GM12878 (cell line): ENCODE measurements around the gene CCER1. TPM values are rescaled to one million over a fixed set of nuclear protein-coding genes. Genes with fewer than 3 reads are reported as not detected.

Experiments used
- ATAC-seq: fragments of 200-7000 bp; cut with Tn5 transposase; 3 replicates; pipeline ENCODE4 v1.9.1; 2020; ENCODE audit warnings: mild to moderate bottlenecking, moderate library complexity
- Bru-seq: library from RNA; stranded (reverse); fragments of 400-500 nt; gene quantifications from one replicate; lab custom pipeline; 2021; lab: Mats Ljungman, UMichigan
- BruChase-seq, 2 experiments: library from RNA; stranded (reverse); fragments of 400-500 nt; gene quantifications; one replicate each; lab custom pipeline; 2021; lab: Mats Ljungman, UMichigan
- BruUV-seq: library from RNA; stranded (reverse); fragments of 400-500 nt; replicated peaks from 2 replicates; lab custom pipeline; 2021; lab: Mats Ljungman, UMichigan
- CTCF ChIA-PET: fragments of 300-600 bp; sonication (Branson Sonifier 250); formaldehyde crosslinking; extraction: SDS; loops from one replicate; lab custom pipeline; 2021; ENCODE audit warnings: inconsistent platforms; lab: Yijun Ruan, JAX
- POLR2A ChIA-PET: fragments of 350-600 bp; formaldehyde crosslinking; extraction: SDS; loops from one replicate; lab custom pipeline; 2021; ENCODE audit warnings: inconsistent platforms; lab: Charles Lee
- RAD21 ChIA-PET: fragments of 300-600 bp; sonication (Branson Sonifier 250); formaldehyde crosslinking; loops from one replicate; lab custom pipeline; 2023; ENCODE audit warnings: antibody characterized with exemption; ENCODE audit not compliant: unreplicated experiment; lab: Charles Lee
- SMC1A ChIA-PET: fragments of 300-600 bp; sonication (Branson Sonifier 250); formaldehyde crosslinking; loops from one replicate; lab custom pipeline; 2023; ENCODE audit not compliant: unreplicated experiment, uncharacterized antibody; lab: Charles Lee
- DNase-seq: peaks from one replicate; pipeline ENCODE4 v3.0.0-alpha.2; 2011; ENCODE audit warnings: low read depth, low spot score
- FAIRE-seq: peaks from 3 replicates; lab custom pipeline; 2011; peaks lifted over from hg19 to GRCh38; lab: Jason Lieb, UNC
- H2AFZ ChIP-seq: 2 replicates; pipeline ENCODE4 v1.6.0; 2011; ENCODE audit warnings: low read depth, low read length, control low read depth; ENCODE audit not compliant: control insufficient read depth
- H3K27ac ChIP-seq: 2 replicates; pipeline ENCODE4 v1.5.1; 2011; ENCODE audit warnings: control low read depth; ENCODE audit not compliant: control insufficient read depth, insufficient read depth
- H3K27me3 ChIP-seq, 2 experiments: replicated peaks in 1 of 2; 2 replicates each; pipeline versions ENCODE4 v1.6.0 to v1.6.1; 2011; ENCODE audit warnings: low read length in 1 of 2; ENCODE audit not compliant: control insufficient read depth in 2 of 2, insufficient read depth in 2 of 2
- H3K36me3 ChIP-seq, 2 experiments: 2 replicates each; pipeline ENCODE4 v1.5.1; 2011; ENCODE audit warnings: low read length in 1 of 2; ENCODE audit not compliant: control insufficient read depth in 2 of 2, insufficient read depth in 2 of 2
- H3K4me1 ChIP-seq: 2 replicates; pipeline ENCODE4 v1.6.1; 2011; ENCODE audit warnings: mild to moderate bottlenecking, low read length, moderate library complexity, mixed read lengths; ENCODE audit not compliant: control insufficient read depth, insufficient read depth
- H3K4me2 ChIP-seq: 2 replicates; pipeline ENCODE4 v1.6.0; 2011; ENCODE audit warnings: control low read depth; ENCODE audit not compliant: control insufficient read depth, insufficient read depth
- H3K4me3 ChIP-seq: fragments of 200-600 bp; sonication (generic); 2 replicates; pipeline ENCODE4 v1.5.1; 2016
- H3K79me2 ChIP-seq: 2 replicates; pipeline ENCODE4 v1.6.0; 2011; ENCODE audit warnings: low read length; ENCODE audit not compliant: control insufficient read depth, insufficient read depth
- H3K9ac ChIP-seq: 2 replicates; pipeline ENCODE4 v1.8.0; 2011; ENCODE audit warnings: low read length, control low read depth, mixed read lengths; ENCODE audit not compliant: control insufficient read depth, insufficient read depth
- H3K9me3 ChIP-seq: replicated peaks from 3 replicates; pipeline ENCODE4 v1.5.1; 2011; ENCODE audit warnings: mild to moderate bottlenecking, low read length; ENCODE audit not compliant: control insufficient read depth, insufficient read depth
- H4K20me1 ChIP-seq: 2 replicates; pipeline ENCODE4 v1.6.0; 2011; ENCODE audit not compliant: control insufficient read depth, insufficient read depth
- CREM ChIP-seq: IDR thresholded peaks from 2 replicates; pipeline ENCODE4 v1.6.1; 2014; ENCODE audit warnings: antibody characterized with exemption, low read depth
- HSF1 ChIP-seq: fragments of 150-350 bp; IDR thresholded peaks from 2 replicates; pipeline ENCODE4 v1.6.1; 2014; ENCODE audit warnings: mild to moderate bottlenecking, low read depth, low read length
- NFIC ChIP-seq: IDR thresholded peaks from 2 replicates; pipeline ENCODE4 v1.6.1; 2012; ENCODE audit warnings: low read depth, mild to moderate bottlenecking, inconsistent platforms, low read length, moderate library complexity
- ZNF592 ChIP-seq: fragments of 450-650 bp; IDR thresholded peaks from 2 replicates; pipeline ENCODE4 v1.6.1; 2017; ENCODE audit warnings: mild to moderate bottlenecking, moderate library complexity
- WGBS: methylation state at CpG from one replicate; pipeline ENCODE4 v1.1.6; 2016; ENCODE audit warnings: low lambda C conversion rate; ENCODE audit not compliant: insufficient replicate concordance, insufficient coverage; ENCODE audit errors: missing lambda C conversion rate; 5-methylcytosine and 5-hydroxymethylcytosine counted together
- in situ Hi-C: fragments of 300-500 bp; cut with MboI; formaldehyde crosslinking; loops from 9 replicates; pipeline ENCODE4 v1.14.3; 2018; ENCODE audit warnings: mixed read lengths
- intact Hi-C: fragments of 100-400 bp; cut with micrococcal nuclease; formaldehyde crosslinking; loops from one replicate; pipeline ENCODE4 v1.14.2; 2022; ENCODE audit not compliant: unreplicated experiment
- long read RNA-seq, 2 experiments: library from polyadenylated mRNA; unstranded; transcript quantifications; one replicate each; pipeline ENCODE4 v2.0.0, GENCODE V29; 2019 to 2020
- polyA minus RNA-seq, 3 experiments: library from RNA; depleted of rRNA, polyadenylated mRNA; stranded (reverse); fragments of >200 nt; gene quantifications; 2 replicates each; pipeline ENCODE4 v1.2.3, GENCODE V29; 2011
- polyA plus RNA-seq, 11 experiments: library from polyadenylated mRNA; depleted of rRNA in 4 of 11; unstranded in 6 of 11; stranded (reverse) in 5 of 11; fragments of >200 nt; fragmentation: Nextera tagmentation in 4 of 11; fragmentation: Illumina TruSeq in 1 of 11; extraction: Ambion mirVana in 4 of 11; extraction: Trizol in 1 of 11; gene quantifications; 1 replicate in 1 of 11; 2 replicates in 10 of 11; pipeline versions ENCODE4 v1.2.1 to v1.2.3, GENCODE V29; 2011 to 2016; ENCODE audit warnings: inconsistent platforms in 2 of 11, missing spikeins in 2 of 11, low read depth in 1 of 11
- total RNA-seq, 4 experiments: library from RNA; depleted of rRNA in 3 of 4; stranded (reverse); fragments of >200 nt in 3 of 4; fragmentation: Illumina TruSeq in 1 of 4; extraction: Trizol in 1 of 4; gene quantifications; 2 replicates each; pipeline versions ENCODE4 v1.2.1 to v1.2.3, GENCODE V29; 2013 to 2021
- TF ChIP-seq, protein P1 (sequence below): IDR thresholded peaks from 2 replicates; pipeline ENCODE4 v1.6.1; 2011; ENCODE audit warnings: low read depth, low read length, improper control_type of control experiment, borderline replicate concordance

CCER1 gene, protein sequence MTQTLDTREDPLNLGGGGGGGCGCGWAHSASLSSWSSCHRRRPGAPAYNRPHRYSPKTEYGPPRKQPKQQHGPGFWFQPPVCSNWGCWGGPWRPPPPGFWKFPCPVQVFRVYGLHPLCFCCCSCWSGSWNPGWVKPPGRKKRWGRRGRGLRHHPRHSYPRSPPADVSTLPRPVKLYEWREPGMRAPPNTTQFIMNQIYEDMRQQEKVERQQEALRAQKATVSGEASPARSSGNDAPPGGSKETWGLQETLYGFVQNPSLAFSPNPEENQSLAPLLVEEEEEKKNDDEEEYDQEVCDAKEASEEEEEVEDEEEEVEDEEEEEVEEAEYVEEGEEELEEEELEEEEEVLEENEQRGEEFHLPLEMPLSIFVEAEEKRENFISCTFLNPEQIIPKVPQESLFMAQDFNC
- not detected in 2 replicates for total RNA-seq (2013; cell fraction: nucleolus; rRNA removed)
- total RNA-seq (2014; rRNA removed): not detected in 2 replicates
- total RNA-seq (2014; rRNA removed; fragmentation: Illumina TruSeq; extraction: Trizol): not detected in 2 replicates
- total RNA-seq (2021): not detected in 2 replicates
- polyA plus RNA-seq (2011; ENCODE audit: low read depth): not detected
- not detected in 2 replicates for polyA plus RNA-seq (2011; rRNA removed)
- polyA plus RNA-seq (2011; cell fraction: cytosol; rRNA removed): not detected in 2 replicates
- polyA plus RNA-seq (2011; cell fraction: nucleus; rRNA removed): not detected in 2 replicates
- polyA plus RNA-seq (2012): 0.03 TPM in 1 of 2 replicates, not detected in the other
- polyA plus RNA-seq (2014; fragmentation: Illumina TruSeq; extraction: Trizol): 0.01 TPM in 1 of 2 replicates, not detected in the other
- not detected for polyA plus RNA-seq (2014; fragmentation: Nextera tagmentation; extraction: Ambion mirVana)
- not detected in 2 replicates for polyA plus RNA-seq (2014; rRNA removed)
- not detected for polyA plus RNA-seq (2016; fragmentation: Nextera tagmentation; extraction: Ambion mirVana)
- not detected in 2 replicates for polyA minus RNA-seq (2011; rRNA and poly(A)+ RNA removed)
- polyA minus RNA-seq (2011; cell fraction: cytosol; rRNA and poly(A)+ RNA removed): not detected in 2 replicates
- not detected in 2 replicates for polyA minus RNA-seq (2011; cell fraction: nucleus; rRNA and poly(A)+ RNA removed)
- not detected for Bru-seq, nascent RNA
- not detected for BruChase-seq, experiment 1, labeled RNA remaining after a 6-hour chase
- not detected for BruChase-seq, experiment 2, labeled RNA remaining after a 2-hour chase
- long read RNA-seq, experiment 1: 0 reads
- long read RNA-seq, experiment 2: 0 reads

GRCh38 chr12:90954921-90955320 lies at the start of gene CCER1:
CCER1 (minus strand) TSS chr12:90955176; CDS start chr12:90954742, 434 bp downstream.
- no peak for ATAC-seq
- BruUV-seq: no TSS peak
- 79% methylated on average over 22 of the region's 22 CpGs for WGBS
- H3K79me2 ChIP-seq: no peaks in the 10 kb centered on the region
- no peaks in the 10 kb centered on the region for H3K36me3 ChIP-seq
- ChIA-PET SMC1A (no interaction called here), POLR2A (no interaction called here), RAD21 (no interaction called here), CTCF (no interaction called here)
- DNase-seq: no peak
- H3K27me3 ChIP-seq: no peaks in the 10 kb centered on the region
- H3K27ac ChIP-seq: no peak within 1 kb of the TSS
- FAIRE-seq: no peak
- no peak within 1 kb of the TSS for H3K9ac ChIP-seq
- H3K9me3 ChIP-seq: no peaks in the 10 kb centered on the region
- no peaks in the 10 kb centered on the region for H4K20me1 ChIP-seq
- TF ChIP-seq HSF1 (no peak), CREM (no peak), ZNF592 (no peak), NFIC (no peak)
- TF ChIP-seq, protein P1, sequence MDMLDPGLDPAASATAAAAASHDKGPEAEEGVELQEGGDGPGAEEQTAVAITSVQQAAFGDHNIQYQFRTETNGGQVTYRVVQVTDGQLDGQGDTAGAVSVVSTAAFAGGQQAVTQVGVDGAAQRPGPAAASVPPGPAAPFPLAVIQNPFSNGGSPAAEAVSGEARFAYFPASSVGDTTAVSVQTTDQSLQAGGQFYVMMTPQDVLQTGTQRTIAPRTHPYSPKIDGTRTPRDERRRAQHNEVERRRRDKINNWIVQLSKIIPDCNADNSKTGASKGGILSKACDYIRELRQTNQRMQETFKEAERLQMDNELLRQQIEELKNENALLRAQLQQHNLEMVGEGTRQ: no peak
- no peak within 1 kb of the TSS for H2AFZ ChIP-seq
- in situ Hi-C loops: no loop called here
- intact Hi-C loops: loop anchor here (10.0 kb wide), 1 partner anchor 1410 kb away; no protein-coding TSS in a partner anchor
- no peak within 1 kb of the TSS for H3K4me3 ChIP-seq
- no peak within 1 kb of the TSS for H3K4me2 ChIP-seq
- H3K4me1 ChIP-seq: no peaks in the 10 kb centered on the region
